LNCaP clone FGC (cell line): ENCODE results near the gene INCA1.

ENCODE experiments used
- DNase-seq: peaks from one replicate; pipeline ENCODE4 v3.0.0-alpha.2; 2011; ENCODE audit warnings: low read depth
- H3K4me3 ChIP-seq: 2 replicates; pipeline ENCODE4 v1.5.1; 2011; ENCODE audit warnings: mild to moderate bottlenecking, low read depth, low read length, control low read depth
- CTCF ChIP-seq: IDR thresholded peaks from 2 replicates; pipeline ENCODE4 v1.5.1; 2012; ENCODE audit warnings: mild to moderate bottlenecking; ENCODE audit not compliant: control insufficient read depth, insufficient read depth; ENCODE audit errors: extremely low read depth

INCA1 gene

GRCh38 chr17:4966844-4967538 is 30.3 kb downstream of the INCA1 start:
- peak; percentile 100 for DNase-seq
- H3K4me3 ChIP-seq = peak overlapping the region; percentile 80
- TF ChIP-seq CTCF = no peak

GRCh38 chr17:4965311-4965986 is 31.9 kb downstream of the INCA1 start:
- DNase-seq = no peak
- TF ChIP-seq CTCF = no peak

GRCh38 chr17:4960279-4960922 is 36.9 kb downstream of the INCA1 start:
- DNase-seq = no peak

More at GRCh38 chr17:4965311-4965986, 31.9 kb downstream of the INCA1 start:
- no peak overlapping the region for H3K4me3 ChIP-seq

GRCh38 chr17:4959261-4959965 is 37.9 kb downstream of the INCA1 start:
- H3K4me3 ChIP-seq = no peak overlapping the region
- DNase-seq = no peak
- no peak for TF ChIP-seq CTCF

More at GRCh38 chr17:4960279-4960922, 36.9 kb downstream of the INCA1 start:
- no peak for TF ChIP-seq CTCF
- no peak overlapping the region for H3K4me3 ChIP-seq

- no peak overlapping the region for H3K4me3 ChIP-seq
- no peak for DNase-seq
- TF ChIP-seq CTCF = no peak
These were observed 39.2 kb downstream of the INCA1 start for GRCh38 chr17:4958102-4958501.

GRCh38 chr17:4956493-4957061 is 40.7 kb downstream of the INCA1 start:
- DNase-seq = no peak
- TF ChIP-seq CTCF = no peak
- H3K4me3 ChIP-seq = no peak overlapping the region
